SU-DHL-6 (cell line): ENCODE results near the gene MARK3.

Experiments used
- CTCF ChIP-seq: fragments of 200-600 bp; sonication (generic); IDR thresholded peaks from one replicate; pipeline ENCODE4 v1.5.1; 2017; ENCODE audit warnings: antibody characterized with exemption, mild to moderate bottlenecking, low read length, moderate library complexity; ENCODE audit not compliant: insufficient read depth, poor library complexity, severe bottlenecking
- EZH2phosphoT487 ChIP-seq: fragments of 200-600 bp; sonication (generic), shearing (Covaris generic); conservative IDR thresholded peaks from 2 replicates; pipeline ENCODE4 v1.6.1; 2018; ENCODE audit warnings: mild to moderate bottlenecking, antibody characterized with exemption, low read length, moderate library complexity, mixed read lengths

- TF ChIP-seq EZH2phosphoT487 (no peak), CTCF (no peak)
Measured at GRCh38 chr14:103392572-103392971, 7.4 kb downstream of the MARK3 start.
